PFSK-1 (cell line): ENCODE data around the gene PIK3R3.

Experiments
- FOXP2 ChIP-seq: optimal IDR thresholded peaks from 2 replicates; pipeline ENCODE3; 2011; ENCODE audit warnings: borderline replicate concordance, control low read depth, inconsistent platforms; ENCODE audit not compliant: insufficient read depth; ENCODE audit errors: extremely low read length, extremely low read depth
- POLR2AphosphoS5 ChIP-seq: IDR thresholded peaks from 2 replicates; pipeline ENCODE4 v1.6.1; 2012; ENCODE audit warnings: low read depth, mild to moderate bottlenecking, control low read depth, low read length, moderate library complexity
- SIN3A ChIP-seq: IDR thresholded peaks from 2 replicates; pipeline ENCODE4 v1.6.1; 2012; ENCODE audit warnings: mild to moderate bottlenecking, low read length, moderate library complexity, borderline replicate concordance; ENCODE audit not compliant: insufficient read depth
- TAF1 ChIP-seq: IDR thresholded peaks from 2 replicates; pipeline ENCODE4 v1.6.1; 2012; ENCODE audit warnings: low read length, control low read depth, borderline replicate concordance; ENCODE audit not compliant: insufficient read depth
- TF ChIP-seq, protein P1 (sequence below), 2 experiments: IDR thresholded peaks; 2 replicates each; pipeline versions ENCODE4 v1.6.1 to v1.8.0; 2011 to 2012; ENCODE audit warnings: low read depth in 2 of 2, low read length in 2 of 2, control low read depth in 1 of 2, inconsistent platforms in 1 of 2, mild to moderate bottlenecking in 1 of 2, moderate library complexity in 1 of 2; ENCODE audit not compliant: insufficient read depth in 1 of 2

Gene PIK3R3

DNA sequence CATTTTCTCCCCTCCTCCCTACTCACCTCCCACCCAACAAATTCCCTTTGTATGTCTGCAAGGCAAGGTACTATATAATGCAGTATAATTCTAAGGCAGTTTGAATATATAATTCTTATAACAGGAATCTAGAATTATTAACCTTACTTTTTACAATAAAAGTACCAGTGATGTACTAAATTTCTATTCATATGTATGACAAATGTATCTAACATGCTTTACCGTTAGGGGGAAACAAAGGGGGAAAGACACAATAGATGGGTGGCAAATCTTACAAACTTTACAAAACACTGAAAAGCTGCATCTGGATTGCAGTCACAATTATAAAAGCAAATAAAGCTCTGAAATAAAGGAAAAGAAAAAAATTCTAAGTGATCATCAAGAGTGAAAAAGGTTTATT lies 2.3 kb downstream of the PIK3R3 start:
- no peak for TF ChIP-seq SIN3A
- TF ChIP-seq, protein P1, sequence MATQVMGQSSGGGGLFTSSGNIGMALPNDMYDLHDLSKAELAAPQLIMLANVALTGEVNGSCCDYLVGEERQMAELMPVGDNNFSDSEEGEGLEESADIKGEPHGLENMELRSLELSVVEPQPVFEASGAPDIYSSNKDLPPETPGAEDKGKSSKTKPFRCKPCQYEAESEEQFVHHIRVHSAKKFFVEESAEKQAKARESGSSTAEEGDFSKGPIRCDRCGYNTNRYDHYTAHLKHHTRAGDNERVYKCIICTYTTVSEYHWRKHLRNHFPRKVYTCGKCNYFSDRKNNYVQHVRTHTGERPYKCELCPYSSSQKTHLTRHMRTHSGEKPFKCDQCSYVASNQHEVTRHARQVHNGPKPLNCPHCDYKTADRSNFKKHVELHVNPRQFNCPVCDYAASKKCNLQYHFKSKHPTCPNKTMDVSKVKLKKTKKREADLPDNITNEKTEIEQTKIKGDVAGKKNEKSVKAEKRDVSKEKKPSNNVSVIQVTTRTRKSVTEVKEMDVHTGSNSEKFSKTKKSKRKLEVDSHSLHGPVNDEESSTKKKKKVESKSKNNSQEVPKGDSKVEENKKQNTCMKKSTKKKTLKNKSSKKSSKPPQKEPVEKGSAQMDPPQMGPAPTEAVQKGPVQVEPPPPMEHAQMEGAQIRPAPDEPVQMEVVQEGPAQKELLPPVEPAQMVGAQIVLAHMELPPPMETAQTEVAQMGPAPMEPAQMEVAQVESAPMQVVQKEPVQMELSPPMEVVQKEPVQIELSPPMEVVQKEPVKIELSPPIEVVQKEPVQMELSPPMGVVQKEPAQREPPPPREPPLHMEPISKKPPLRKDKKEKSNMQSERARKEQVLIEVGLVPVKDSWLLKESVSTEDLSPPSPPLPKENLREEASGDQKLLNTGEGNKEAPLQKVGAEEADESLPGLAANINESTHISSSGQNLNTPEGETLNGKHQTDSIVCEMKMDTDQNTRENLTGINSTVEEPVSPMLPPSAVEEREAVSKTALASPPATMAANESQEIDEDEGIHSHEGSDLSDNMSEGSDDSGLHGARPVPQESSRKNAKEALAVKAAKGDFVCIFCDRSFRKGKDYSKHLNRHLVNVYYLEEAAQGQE (IDR thresholded peaks at IDR 0.05; ENCODE audit: insufficient read depth in 1 of 2, low read depth in 2 of 2, low read length in 2 of 2) = no peak
- no peak for TF ChIP-seq POLR2AphosphoS5
- TF ChIP-seq FOXP2 = no peak
- no peak for TF ChIP-seq TAF1

DNA sequence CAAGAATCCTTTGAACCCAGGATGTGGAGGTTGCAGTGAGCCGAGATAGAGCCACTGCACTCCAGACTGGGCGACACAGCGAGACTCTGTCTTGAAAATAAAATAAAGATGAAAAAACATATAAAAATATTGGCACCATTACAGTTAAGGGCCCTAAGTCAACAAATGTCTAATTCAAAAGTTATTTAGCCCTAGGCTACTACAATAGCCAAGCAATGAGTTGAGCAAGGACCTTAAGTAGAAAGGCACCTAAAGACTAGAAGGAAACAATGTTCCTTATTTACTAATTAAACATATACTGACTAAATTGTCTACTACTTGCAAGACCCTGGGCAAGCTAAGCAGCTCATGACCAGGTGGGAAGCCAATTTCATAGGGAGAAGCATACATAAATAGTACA lies 4.1 kb downstream of the PIK3R3 start:
- no peak for TF ChIP-seq TAF1
- TF ChIP-seq, protein P1 (IDR thresholded peaks at IDR 0.05; ENCODE audit: insufficient read depth in 1 of 2, low read depth in 2 of 2, low read length in 2 of 2) = no peak
- no peak for TF ChIP-seq FOXP2
- TF ChIP-seq POLR2AphosphoS5 = no peak
- no peak for TF ChIP-seq SIN3A

DNA sequence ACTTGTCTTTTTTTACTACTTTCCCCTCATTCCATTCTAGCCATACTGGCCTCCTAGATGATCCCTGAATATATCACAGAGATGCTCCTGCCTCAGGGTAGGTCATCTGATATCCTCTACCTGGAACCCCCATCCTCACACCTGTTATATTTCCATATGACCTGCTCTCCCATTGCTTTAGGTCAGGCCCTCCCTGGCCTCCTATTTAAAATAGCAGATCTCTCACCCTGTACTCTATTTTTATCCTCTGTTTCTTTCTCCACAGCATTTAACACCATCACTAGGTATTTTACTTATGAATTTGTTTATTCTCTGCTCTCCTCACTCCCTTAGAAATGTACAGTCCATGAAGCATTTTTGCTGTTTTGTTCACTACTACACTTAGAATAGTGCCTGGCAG lies 13.6 kb downstream of the PIK3R3 start:
- no peak for TF ChIP-seq FOXP2
- TF ChIP-seq TAF1 = no peak
- TF ChIP-seq, protein P1 (IDR thresholded peaks at IDR 0.05; ENCODE audit: insufficient read depth in 1 of 2, low read depth in 2 of 2, low read length in 2 of 2) = no peak
- no peak for TF ChIP-seq SIN3A
- no peak for TF ChIP-seq POLR2AphosphoS5

DNA sequence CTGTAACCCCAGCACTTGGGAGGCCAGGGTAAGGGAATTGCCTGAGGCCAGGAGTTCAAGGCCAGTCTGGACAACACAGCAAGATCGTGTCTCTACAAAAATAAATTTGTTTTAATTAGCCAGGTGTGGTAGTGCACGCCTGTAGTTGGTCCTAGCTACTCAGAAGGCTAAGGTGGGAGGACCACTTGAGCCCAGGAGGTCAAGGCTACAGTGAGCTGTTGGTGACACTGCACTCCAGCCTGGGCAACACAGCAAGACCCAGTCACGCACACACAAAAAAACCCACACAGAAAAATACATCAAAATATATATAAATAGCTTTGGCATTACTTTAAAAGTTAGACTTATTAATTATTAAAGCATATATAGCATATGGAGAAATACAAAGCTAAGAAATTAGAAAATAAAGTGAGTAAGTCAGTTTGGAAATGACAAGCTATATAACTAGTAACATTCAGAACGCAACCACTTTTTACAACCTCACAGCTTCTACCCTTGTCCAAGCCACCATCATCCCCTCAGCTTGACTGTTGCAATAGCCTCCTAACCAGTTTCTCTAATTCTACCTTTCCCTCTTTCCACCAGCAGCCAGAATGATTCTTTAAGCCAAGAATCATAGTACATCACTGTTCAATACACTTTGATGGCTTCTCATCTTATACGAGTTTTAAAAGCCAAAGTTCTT lies 14.5 kb downstream of the PIK3R3 start:
- TF ChIP-seq FOXP2 (no peak), POLR2AphosphoS5 (no peak), TAF1 (no peak), SIN3A (no peak)
- TF ChIP-seq, protein P1 (IDR thresholded peaks at IDR 0.05; ENCODE audit: insufficient read depth in 1 of 2, low read depth in 2 of 2, low read length in 2 of 2) = no peak
